Osteoblast (primary cell): Measurements from ENCODE around the gene ULK3. TPM values are rescaled to one million over a fixed set of nuclear protein-coding genes. Genes with fewer than 3 reads are reported as not detected.

Experiments used
- DNase-seq: peaks from one replicate; pipeline ENCODE4 v3.0.0; 2011; ENCODE audit warnings: low spot score, mixed read lengths; ENCODE audit not compliant: insufficient read length; ENCODE audit errors: missing footprints
- H2AFZ ChIP-seq: 2 replicates; pipeline ENCODE4 v1.6.0; 2011; ENCODE audit warnings: mild to moderate bottlenecking, low read length
- H3K27ac ChIP-seq: 2 replicates; pipeline ENCODE4 v1.5.1; 2011; ENCODE audit warnings: mild to moderate bottlenecking, low read depth, low read length, moderate library complexity
- H3K27me3 ChIP-seq: 2 replicates; pipeline ENCODE4 v1.6.0; 2012; ENCODE audit warnings: mild to moderate bottlenecking, control low read depth, inconsistent platforms, low read length, moderate library complexity; ENCODE audit not compliant: insufficient read depth
- H3K36me3 ChIP-seq: 2 replicates; pipeline ENCODE4 v1.5.1; 2011; ENCODE audit warnings: mild to moderate bottlenecking, low read length, control low read depth, moderate library complexity; ENCODE audit not compliant: insufficient read depth
- H3K4me1 ChIP-seq: 2 replicates; pipeline ENCODE4 v1.5.1; 2011; ENCODE audit warnings: mild to moderate bottlenecking, low read length, control low read depth, moderate library complexity; ENCODE audit not compliant: insufficient read depth
- H3K4me2 ChIP-seq: 2 replicates; pipeline ENCODE4 v1.6.0; 2011; ENCODE audit warnings: mild to moderate bottlenecking, low read length; ENCODE audit not compliant: insufficient read depth
- H3K4me3 ChIP-seq: fragments of 200-600 bp; sonication (generic); 3 replicates; pipeline ENCODE4 v1.5.1; 2012; ENCODE audit warnings: mild to moderate bottlenecking, low read length, inconsistent platforms; ENCODE audit not compliant: insufficient read depth
- H3K79me2 ChIP-seq: 2 replicates; pipeline ENCODE4 v1.6.0; 2012; ENCODE audit warnings: mild to moderate bottlenecking, low read length, control low read depth, inconsistent platforms; ENCODE audit not compliant: insufficient read depth
- H3K9me3 ChIP-seq: 2 replicates; pipeline ENCODE4 v1.5.1; 2011; ENCODE audit warnings: low read depth, low read length, control low read depth
- H4K20me1 ChIP-seq: 2 replicates; pipeline ENCODE4 v1.6.0; 2012; ENCODE audit warnings: mild to moderate bottlenecking, low read length, control low read depth; ENCODE audit not compliant: insufficient read depth
- total RNA-seq: library from RNA; depleted of rRNA; stranded (reverse); fragments of >200 nt; gene quantifications from 2 replicates; pipeline ENCODE4 v1.2.3, GENCODE V29; 2012
- TF ChIP-seq, protein P1 (sequence below): IDR thresholded peaks from 2 replicates; pipeline ENCODE4 v1.5.1; 2011; ENCODE audit warnings: mild to moderate bottlenecking, low read depth, low read length, moderate library complexity; ENCODE audit errors: extremely low read depth

The ULK3 gene
- total RNA-seq, 1 donor = 21.4 TPM

DNA sequence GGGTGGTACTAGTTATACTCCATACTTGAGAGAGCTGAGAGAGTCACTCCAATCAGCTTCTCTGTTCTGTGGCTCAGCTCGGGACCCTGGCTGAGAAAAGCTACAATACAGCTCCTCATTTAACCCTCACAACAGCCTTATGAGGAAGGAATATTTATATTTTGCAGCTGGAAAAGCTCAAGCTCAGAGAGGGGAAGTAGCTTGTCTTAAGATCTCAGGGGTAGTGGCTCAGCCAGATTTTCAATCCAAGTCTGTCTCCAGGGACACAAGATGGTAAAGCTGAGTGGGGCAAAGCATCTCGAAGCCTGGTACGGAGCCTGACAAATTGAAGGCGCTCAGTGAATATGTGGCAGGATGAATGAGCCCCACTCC lies 15.4 kb upstream of the ULK3 start:
- Histone ChIP-seq H3K36me3 (peaks cover 5% of the 10 kb centered on the region), H3K9me3 (no peaks in the 10 kb centered on the region), H3K4me2 (no peak overlapping the region), H4K20me1 (peaks cover 21% of the 10 kb centered on the region), H2AFZ (no peak overlapping the region), H3K27ac (no peak overlapping the region), H3K27me3 (no peaks in the 10 kb centered on the region), H3K79me2 (peaks cover 59% of the 10 kb centered on the region), H3K4me1 (peaks cover 2% of the 10 kb centered on the region), H3K4me3 (no peak overlapping the region)
- TF ChIP-seq, protein P1, sequence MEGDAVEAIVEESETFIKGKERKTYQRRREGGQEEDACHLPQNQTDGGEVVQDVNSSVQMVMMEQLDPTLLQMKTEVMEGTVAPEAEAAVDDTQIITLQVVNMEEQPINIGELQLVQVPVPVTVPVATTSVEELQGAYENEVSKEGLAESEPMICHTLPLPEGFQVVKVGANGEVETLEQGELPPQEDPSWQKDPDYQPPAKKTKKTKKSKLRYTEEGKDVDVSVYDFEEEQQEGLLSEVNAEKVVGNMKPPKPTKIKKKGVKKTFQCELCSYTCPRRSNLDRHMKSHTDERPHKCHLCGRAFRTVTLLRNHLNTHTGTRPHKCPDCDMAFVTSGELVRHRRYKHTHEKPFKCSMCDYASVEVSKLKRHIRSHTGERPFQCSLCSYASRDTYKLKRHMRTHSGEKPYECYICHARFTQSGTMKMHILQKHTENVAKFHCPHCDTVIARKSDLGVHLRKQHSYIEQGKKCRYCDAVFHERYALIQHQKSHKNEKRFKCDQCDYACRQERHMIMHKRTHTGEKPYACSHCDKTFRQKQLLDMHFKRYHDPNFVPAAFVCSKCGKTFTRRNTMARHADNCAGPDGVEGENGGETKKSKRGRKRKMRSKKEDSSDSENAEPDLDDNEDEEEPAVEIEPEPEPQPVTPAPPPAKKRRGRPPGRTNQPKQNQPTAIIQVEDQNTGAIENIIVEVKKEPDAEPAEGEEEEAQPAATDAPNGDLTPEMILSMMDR = no peak
- no peak for DNase-seq

DNA sequence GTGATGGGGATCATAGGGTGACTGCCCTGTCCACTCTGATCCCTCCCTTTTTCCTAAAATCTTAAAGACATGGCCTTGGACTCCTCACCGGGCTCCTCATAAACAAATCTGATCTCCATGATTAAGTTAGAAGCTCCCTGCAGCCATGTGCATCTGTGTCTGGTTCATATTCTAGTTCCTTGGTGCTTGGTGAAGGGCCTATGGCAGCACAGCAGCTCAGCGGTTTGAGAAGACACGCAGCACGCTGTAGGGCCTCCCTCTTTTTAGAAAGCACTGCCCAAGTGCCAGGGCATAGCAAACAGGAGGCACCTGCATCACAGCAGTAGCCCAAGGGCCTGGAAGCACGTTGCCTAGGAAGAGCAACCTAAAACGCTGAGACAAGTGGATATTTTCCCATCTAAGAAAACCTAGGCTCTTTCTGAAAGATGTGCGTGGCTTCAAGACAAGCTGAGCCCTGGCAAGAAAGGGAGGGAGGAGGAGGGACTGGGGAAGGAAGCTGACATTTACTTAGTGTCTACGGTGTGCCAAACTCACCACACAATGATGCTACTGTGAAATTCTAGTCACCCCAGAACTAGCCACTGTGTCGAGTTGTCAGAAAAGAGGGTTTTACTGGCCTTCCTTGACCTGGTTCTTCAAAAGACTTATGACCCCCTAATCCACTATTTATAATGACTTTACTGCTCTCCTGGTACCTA lies 14.9 kb upstream of the ULK3 start:
- Histone ChIP-seq H3K27ac (no peak overlapping the region), H3K9me3 (no peaks in the 10 kb centered on the region), H3K36me3 (peaks cover 10% of the 10 kb centered on the region), H2AFZ (no peak overlapping the region), H4K20me1 (peaks cover 19% of the 10 kb centered on the region), H3K4me1 (no peaks in the 10 kb centered on the region), H3K27me3 (no peaks in the 10 kb centered on the region), H3K79me2 (peaks cover 56% of the 10 kb centered on the region), H3K4me2 (no peak overlapping the region), H3K4me3 (no peak overlapping the region)
- DNase-seq = peak; percentile 35
- TF ChIP-seq, protein P1 = no peak

DNA sequence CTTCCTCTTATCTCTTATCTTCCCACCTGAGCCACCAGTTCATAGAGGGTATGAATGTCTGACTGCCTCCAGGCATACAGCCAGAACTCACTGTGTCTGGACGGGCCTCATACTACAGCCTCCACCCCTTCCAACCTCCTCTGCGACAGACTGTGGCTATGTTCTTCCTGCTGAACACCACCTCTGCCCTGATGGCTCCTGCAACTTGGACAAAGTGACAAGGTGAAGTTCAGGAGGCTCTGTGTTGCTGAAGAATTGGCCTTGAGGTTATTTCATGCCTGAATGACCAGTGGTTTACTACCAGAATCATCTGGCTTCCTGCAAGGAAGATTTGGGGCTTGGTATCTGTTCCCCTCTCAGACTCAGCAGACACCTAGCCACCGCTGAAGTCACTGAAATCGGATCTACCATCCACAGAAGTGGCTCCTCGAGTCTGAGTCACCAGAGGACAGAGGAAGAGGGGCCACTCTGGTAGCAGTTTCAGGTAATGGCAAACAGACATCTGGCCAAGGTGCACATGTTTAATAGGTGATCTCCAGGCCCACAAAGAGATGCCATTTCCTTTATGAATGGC lies 14.2 kb upstream of the ULK3 start:
- peaks cover 19% of the 10 kb centered on the region for H4K20me1 ChIP-seq
- H3K27ac ChIP-seq = no peak overlapping the region
- H3K27me3 ChIP-seq = no peaks in the 10 kb centered on the region
- peaks cover 53% of the 10 kb centered on the region for H3K79me2 ChIP-seq
- TF ChIP-seq, protein P1 = no peak
- H3K4me2 ChIP-seq = no peak overlapping the region
- peak; percentile 74 for DNase-seq
- H3K4me3 ChIP-seq = no peak overlapping the region
- H3K9me3 ChIP-seq = no peaks in the 10 kb centered on the region
- peaks cover 17% of the 10 kb centered on the region for H3K36me3 ChIP-seq
- no peaks in the 10 kb centered on the region for H3K4me1 ChIP-seq
- H2AFZ ChIP-seq = no peak overlapping the region

DNA sequence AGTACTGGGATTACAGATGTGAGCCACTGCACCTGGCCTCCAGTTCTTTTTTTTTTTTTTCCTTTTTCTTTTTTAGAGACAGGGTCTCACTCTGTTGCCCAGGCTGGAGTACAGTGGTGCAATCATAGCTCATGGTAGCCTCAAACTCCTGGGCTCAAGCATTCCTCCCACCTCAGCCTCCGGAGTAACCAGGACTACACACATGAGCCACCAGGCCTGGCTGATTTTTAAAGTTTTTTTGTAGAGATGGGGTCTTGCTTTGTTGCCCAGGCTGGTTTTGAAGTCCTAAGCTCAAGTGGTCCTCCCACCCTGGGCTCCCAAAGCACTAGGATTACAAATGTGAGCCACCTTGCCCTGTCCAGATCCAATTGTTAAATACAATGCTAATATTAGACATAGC lies 13.6 kb upstream of the ULK3 start:
- Histone ChIP-seq H3K27ac (no peak overlapping the region), H4K20me1 (peaks cover 19% of the 10 kb centered on the region), H3K27me3 (no peaks in the 10 kb centered on the region), H3K4me1 (no peaks in the 10 kb centered on the region), H3K4me3 (no peak overlapping the region), H3K4me2 (no peak overlapping the region), H2AFZ (no peak overlapping the region), H3K79me2 (peaks cover 51% of the 10 kb centered on the region), H3K36me3 (peaks cover 23% of the 10 kb centered on the region), H3K9me3 (no peaks in the 10 kb centered on the region)
- TF ChIP-seq, protein P1 = no peak
- no peak for DNase-seq
